Measurements from ENCODE around the gene ZFP1.
"Not testable (repeated sequence)": the region's sequence is repeated elsewhere in the genome, so short reads cannot be mapped to it uniquely, and the experiment has no call there.

ZFP1 gene

DNA sequence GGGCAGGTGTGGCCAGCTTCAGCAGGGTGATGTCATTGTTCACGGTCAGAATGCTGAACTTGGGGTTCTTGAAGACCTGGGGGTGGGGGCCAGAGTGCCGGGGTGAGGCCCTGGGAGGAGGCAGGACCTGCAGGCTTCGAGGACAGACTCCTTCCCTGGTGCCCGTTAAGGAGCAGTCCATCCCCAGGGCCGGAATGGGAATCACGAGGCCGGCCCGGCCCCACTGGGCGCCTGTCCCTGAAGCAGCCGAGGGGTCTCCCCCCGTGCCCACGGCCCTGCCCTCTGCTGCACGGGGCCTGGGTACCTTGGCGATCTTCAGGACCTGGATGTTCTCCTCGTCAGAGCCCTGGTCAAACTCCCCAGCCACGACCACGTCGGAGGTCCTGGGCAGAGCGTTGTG, 57.1 kb downstream of the ZFP1 start:
- DNase-seq, result not testable (repeated sequence)

DNA sequence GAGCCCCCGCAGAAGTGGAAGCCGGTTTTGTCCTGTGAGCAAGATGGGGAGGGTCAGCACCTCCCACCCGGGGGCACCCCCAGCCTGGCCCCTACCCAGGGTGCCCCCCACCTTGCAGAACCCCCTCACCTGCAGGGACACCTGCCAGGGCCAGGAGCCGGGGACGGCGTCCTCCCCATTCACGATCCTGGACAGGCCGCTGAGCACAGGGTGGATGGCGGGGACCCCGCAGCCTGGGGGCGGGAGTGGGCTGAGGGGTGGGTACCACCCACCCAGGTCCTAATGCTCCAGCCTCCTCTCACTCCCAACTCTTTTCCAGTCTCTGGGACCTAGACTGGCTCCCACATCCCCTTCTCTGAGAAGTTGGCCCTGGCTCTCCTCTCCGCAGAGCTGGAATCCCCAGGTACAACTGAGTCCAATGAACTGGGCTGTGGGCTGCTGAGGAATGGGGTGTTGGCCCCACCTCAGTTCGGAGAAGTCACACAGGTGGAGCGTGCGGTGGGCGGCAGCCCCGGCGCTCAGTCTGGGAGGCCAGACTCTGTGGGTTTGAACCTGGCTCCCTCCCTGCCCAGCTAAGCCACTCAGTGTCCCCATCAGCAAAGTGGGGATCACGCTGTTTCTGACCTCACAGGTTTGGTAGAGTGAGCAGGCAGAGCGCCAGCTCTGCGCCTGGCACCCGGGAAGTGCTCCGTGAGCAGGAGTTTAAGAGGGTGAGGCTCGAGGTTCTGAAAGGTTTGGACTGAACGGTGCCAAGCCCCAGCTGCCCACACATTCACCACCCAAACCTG, 57.8 kb downstream of the ZFP1 start:
- not testable (repeated sequence) for DNase-seq

DNA sequence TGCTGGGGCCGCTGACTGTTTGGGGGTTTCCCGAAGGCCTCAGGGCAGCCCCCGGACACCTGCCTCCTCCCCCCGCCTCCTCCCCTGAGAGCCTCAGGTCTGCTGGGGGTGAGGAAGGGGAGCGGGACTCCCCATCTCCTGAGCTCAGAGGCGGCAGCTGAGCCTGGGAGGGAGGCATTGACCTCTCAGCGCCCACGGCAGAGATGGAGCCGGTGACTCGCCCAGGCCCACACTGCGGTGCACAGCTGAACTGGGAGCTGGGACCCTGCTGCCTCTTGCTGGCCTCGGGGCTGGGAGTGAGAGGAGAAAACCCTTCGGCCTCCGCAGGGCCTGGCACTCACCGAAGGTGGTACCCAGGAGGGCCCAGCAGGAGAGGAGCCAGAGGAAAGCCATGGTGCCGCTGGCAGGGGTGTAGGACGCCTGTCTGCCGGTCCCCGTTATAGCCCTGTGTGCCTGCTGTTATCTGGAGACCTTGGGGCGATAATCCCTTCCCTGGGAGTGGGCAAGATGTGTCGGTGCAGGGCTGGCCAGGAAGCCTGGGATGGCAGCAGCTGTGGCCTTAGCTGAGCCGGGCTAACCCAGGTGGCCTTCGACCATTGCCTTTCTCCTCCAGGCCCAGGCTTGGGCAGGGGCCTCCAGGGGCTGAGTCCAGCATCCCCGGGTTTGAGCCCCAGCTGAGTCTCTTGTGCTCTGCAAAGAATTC, 58.6 kb downstream of the ZFP1 start, which contains the start of gene CTRB2:
Gene CTRB2, minus strand, starts transcription at position 413 of the 703 bp plus-strand sequence. Its CDS starts 20 bp downstream, at position 393.
- DNase-seq, result no peak

DNA sequence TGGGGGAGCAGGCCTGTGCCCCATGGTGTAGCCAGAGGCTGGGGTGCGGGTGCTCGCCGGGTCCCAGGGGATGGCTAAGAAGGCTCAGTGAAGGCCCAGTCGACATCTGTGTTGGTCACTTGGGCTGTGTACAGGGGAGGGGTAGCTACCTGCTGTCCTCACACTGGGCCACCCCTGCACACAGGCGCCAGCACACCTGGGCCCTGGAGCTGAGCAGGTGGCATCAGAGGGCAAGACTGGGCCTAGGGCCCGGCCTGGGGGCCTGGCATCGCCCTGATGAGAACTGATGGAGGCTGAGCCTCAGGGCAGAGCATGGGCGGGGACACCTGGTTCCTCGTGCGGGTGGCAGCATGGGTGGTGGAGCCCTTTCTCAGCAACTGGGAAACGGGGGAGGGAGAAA, 59.5 kb downstream of the ZFP1 start:
- no peak for DNase-seq

DNA sequence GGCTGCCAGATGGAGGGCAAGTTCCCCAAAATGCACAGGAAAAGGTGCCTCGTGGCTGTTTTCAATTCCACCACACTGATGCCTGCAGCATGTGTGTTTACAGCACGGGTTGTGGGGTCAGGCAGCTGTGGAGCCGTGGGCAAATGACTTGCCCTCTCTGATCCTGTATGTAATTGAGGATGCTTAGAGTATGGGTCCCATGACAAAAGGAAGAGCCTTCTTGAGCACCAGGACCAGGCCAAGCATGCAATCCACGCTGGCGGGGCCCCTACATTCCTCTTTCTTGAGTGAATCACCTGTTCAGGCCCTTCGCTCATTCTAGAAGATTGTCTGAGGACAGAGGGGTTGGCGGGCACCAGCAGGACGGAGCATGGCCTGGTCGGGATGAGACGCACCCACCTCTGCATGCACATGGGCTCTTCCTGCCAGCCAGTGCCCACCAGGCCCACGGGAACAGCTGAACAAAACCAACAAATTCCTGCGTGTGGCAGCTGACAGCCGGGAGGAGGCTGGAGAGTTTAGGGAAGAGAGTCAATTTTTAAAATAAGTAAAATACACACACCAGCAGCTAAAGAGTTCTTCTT, 60.0 kb downstream of the ZFP1 start:
- no peak for DNase-seq

DNA sequence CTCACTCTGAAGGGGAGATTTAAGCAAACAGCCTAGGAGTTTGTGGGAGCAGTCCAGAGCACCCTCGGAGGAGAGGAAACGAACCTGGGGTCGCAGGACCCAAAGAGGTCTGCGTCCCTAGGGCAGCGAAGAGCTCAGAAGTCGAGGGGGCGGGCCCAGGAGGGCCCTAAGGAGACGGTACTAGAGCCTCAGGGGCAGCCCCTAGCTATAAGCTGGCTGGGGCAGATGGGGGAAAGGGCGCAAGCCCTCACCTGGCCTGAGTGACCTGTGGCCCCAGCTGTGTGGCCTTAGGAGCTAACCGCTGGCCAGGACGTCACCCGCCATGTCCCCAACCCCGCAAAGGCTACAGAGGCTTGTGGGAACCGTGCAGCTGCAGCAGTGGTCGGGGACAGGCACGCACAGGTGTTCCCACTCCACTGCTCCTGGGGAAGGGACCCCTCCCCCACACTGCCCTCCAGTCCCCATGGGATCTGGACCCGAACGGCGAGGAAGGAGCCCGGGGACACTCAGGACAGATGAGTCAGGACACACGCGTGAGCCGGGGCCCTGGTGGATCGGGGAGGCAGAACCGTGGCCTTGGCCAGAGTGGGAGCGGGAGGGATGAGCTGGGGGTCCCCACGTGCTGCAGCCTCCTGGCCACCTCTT, 60.7 kb downstream of the ZFP1 start:
- DNase-seq, result no peak

DNA sequence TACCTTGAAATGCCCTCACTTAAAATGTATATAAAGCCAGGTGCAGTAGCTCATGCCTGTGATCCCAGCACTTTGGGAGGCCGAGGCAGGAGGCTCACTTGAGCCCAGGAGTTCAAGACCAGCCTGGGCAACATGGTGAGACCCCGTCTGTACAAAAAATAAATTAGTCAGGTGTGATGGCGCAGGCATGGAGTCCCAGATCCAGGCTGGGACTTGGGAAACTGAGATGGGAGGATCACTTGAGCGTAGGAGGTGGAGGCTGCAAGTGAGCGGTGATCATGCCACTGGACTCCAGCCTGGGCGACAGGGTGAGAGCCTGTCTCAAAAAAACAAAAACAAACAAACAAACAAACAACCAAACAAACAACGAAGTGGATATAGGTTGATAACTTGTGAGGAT, 61.2 kb downstream of the ZFP1 start:
- DNase-seq, result not testable (repeated sequence)

DNA sequence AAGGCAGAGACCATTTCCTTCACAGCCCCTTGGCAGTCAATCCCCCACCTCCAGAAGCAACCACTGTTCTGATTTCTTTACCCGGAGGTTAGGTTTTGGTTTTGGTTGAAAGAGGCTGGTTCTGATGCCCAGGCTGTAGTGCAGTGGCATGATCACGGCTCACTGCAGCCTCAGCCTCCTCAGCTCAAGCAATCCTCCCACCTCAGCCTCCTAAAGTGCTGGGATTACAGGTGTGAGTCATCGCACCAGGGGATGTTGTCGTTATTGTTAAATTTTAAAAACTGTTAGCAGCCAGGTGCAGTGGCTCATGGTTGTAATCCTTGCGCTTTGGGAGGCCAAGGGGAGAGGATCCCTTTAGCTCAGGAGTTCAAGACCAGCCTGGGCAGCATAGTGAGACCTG, 61.6 kb downstream of the ZFP1 start:
- DNase-seq, result no peak

DNA sequence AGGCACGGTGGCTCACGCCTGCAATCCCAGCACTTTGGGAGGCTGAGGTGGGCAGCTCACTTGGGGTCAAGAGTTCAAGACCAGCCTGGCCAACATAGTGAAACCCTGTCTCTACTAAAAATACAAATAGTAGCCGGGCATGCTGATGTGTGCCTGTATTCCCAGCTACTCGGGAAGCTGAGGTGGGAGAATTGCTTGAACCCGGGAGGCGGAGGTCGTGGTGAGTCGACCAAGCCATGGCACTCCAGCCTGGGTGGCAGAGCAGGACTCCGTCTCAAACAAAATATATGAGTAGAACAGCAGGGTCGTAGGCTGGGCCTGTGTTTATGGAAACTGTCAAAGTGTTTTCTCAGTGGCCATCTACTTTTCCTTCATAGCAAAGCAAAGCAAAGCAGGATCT, 63.0 kb downstream of the ZFP1 start:
- DNase-seq, result not testable (repeated sequence)

DNA sequence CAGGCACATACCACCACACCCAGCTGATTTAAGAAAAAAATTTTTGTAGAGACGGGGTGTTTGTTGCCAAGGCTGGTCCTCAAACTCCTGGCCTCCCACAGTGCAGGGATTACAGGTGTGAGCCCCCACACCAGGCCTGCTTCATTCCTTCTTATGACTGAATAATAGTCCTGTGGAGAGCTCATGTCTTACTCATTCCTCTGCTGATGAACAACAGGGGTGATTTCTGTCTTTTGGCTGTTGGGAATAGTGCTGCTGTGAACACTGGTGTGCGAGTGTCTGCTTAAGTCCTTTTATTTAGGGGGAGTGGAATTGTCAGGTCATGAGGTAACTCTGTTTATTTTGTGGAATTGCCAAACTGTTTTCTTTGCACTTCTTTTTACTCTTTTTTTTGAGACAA, 67.8 kb downstream of the ZFP1 start:
- DNase-seq, result no peak

DNA sequence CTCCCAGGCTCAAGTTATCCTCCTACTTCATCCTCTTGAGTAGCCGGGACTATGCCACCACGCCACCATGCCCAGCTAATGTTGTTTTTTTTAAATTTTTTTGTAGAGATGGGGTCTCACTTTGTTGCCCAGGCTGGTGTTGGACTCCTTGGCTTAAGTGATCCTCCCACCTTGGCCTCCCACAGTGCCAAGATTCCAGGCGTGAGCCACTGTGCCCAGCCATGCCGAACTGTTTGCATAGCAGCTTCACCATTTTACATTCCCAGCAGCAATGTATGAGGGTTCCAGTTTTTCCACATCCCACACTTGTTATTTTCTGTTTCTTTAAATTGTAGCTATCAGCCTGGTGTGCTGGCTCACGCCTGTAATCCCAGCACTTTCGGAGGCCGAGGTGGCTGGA, 68.3 kb downstream of the ZFP1 start:
- DNase-seq, result no peak

DNA sequence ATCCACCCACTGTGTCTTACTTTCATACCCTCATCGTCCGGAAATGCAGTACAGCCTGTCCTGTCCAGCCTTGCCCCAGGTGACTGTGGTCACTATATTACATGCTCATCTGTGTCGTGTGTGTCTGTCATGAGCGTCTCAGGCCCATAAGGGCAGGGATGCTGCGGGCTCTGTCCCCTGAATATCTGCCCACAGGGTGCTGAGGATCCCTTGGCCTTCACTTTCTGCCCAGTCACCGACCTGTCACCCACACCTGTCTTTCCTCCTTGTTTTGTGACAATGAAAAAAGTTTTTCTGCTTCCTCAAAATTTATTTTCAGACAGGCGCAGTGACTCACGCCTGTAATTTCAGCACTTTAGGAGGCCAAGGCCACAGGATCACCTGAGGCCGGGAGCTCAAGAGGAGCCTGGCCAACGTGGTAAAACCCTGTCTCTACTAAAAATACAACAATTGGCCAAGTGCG, 69.1 kb downstream of the ZFP1 start:
- DNase-seq, result no peak

DNA sequence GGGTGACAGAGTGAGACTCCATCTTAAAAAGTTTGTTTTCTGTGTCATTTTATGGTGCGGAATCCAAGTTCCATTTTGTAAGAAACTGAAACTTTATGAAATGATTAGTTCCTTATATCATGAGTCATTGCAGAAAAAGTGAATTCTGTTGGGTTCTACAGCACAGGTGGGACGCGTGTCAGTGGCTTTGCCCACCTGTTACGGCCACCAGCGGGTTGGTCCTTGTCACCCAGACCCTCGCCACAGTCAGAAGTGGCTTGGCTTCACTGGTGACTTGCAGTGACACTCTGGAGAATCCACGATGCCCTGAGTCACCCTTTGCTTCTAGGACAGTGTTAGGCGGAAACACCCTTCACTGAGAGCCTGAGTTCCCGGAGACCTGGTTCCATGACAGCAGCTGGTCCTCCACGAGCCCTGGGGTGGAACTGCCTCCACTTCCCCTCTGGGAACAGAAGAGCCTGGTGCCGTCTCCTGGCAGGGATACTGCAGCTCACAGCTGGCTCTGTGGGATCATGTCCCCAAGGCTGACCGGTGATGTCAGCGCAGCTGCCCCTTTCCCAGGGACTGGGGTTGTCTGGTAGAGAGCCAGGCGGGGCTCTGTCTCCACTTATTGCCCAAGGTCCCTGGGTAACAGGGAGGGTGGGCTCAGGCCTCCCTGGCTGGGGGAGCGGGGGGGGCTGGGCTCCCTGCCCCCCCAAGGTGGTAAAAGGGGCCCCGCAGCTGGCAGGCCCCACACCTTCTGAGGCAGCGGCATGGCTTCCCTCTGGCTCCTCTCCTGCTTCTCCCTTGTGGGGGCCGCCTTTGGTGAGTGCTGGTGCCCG, 70.1 kb downstream of the ZFP1 start, which contains the start of gene CTRB1:
Gene CTRB1, plus strand, starts transcription at position 733 of the 821 bp plus-strand sequence. Its CDS starts 20 bp downstream, at position 753.
- no peak for DNase-seq

DNA sequence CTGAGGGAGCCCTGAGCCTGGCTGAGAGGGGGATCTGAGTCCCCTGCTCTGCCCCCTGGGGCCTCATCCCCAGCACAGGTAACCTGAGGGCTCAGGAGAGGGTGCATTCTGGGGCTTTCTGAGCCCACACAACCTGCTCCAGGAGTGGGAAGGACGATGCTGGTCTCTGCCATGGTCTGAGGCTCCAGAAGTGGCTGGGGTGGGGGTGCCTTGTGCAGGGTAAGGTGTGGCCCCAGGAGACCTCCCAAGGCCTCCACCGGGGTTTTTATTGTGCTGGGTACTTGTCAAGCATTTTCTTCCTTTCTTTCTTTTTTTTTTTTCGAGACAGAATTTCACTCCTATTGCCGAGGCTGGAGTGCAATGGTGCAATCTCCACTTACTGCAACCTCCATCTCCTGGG, 70.8 kb downstream of the ZFP1 start:
- no peak for DNase-seq

DNA sequence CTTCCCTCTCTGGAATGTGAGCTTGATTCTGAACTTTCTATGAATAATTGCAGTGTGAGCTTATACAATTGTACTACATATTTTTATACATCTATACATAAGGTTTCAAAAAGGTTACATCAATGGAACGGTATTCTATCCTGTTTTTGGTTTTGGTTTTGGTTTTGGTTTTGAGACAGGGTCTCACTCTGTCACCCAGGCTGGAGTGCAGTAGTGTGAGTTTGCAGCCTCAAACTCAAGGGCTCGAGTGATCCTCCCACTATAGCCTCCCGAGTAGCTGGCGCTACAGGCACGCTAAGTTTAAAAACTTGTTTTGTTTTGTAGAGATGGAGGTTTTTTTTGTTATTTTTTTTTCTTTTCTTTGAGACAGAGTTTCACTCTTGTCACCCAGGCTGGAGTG, 71.5 kb downstream of the ZFP1 start:
- no peak for DNase-seq
